OCI-LY3 (cell line): ENCODE measurements around the gene CLIC5.

Experiments
- H2AFZ ChIP-seq: fragments of 200-600, 300-600 bp; shearing (Covaris generic); 2 replicates; pipeline ENCODE4 v1.6.0; 2014; ENCODE audit warnings: antibody characterized with exemption, low read depth, low read length
- H3K27ac ChIP-seq: fragments of 200-600, 300-600 bp; sonication (generic); 2 replicates; pipeline ENCODE4 v1.5.1; 2014; ENCODE audit warnings: mild to moderate bottlenecking, low read length, moderate library complexity, mixed read lengths
- H3K27me3 ChIP-seq: fragments of 200-600, 300-600 bp; sonication (generic); 2 replicates; pipeline ENCODE4 v1.6.1; 2014; ENCODE audit warnings: low read depth, low read length, mixed read lengths
- H3K36me3 ChIP-seq: fragments of 200-600, 300-600 bp; sonication (generic); replicated peaks from 2 replicates; pipeline ENCODE3; 2014; ENCODE audit warnings: low read depth, low read length, mixed read lengths
- H3K4me1 ChIP-seq: fragments of 300-600, 200-600 bp; sonication (generic); 2 replicates; pipeline ENCODE4 v1.6.1; 2014; ENCODE audit warnings: low read length, mixed read lengths
- H3K4me2 ChIP-seq: fragments of 200-600, 300-600 bp; sonication (generic); 2 replicates; pipeline ENCODE4 v1.6.1; 2014; ENCODE audit warnings: low read length, mixed read lengths
- H3K4me3 ChIP-seq: fragments of 300-600, 200-600 bp; sonication (generic); 2 replicates; pipeline ENCODE4 v1.5.1; 2014; ENCODE audit warnings: antibody characterized with exemption, mild to moderate bottlenecking, low read length, moderate library complexity
- H3K79me2 ChIP-seq: fragments of 300-600, 200-600 bp; shearing (Covaris generic); 2 replicates; pipeline ENCODE4 v1.6.1; 2014; ENCODE audit warnings: mild to moderate bottlenecking, low read length, mixed read lengths
- H3K9ac ChIP-seq: fragments of 300-600, 200-600 bp; shearing (Covaris generic); 2 replicates; pipeline ENCODE4 v1.6.0; 2014; ENCODE audit warnings: mild to moderate bottlenecking, low read length, moderate library complexity
- H3K9me3 ChIP-seq: fragments of 200-600, 300-600 bp; shearing (Covaris generic); 2 replicates; pipeline ENCODE4 v1.6.1; 2014; ENCODE audit warnings: low read length, mixed read lengths; ENCODE audit not compliant: insufficient read depth
- H4K20me1 ChIP-seq: fragments of 200-600, 300-600 bp; sonication (generic); 2 replicates; pipeline ENCODE4 v1.6.1; 2016; ENCODE audit warnings: low read length, mixed read lengths; ENCODE audit not compliant: insufficient read depth
- EZH2phosphoT487 ChIP-seq: fragments of 200-600 bp; shearing (Covaris generic); IDR thresholded peaks from 2 replicates; pipeline ENCODE4 v1.6.1; 2018; ENCODE audit warnings: antibody characterized with exemption, mixed run types, low read depth
- TF ChIP-seq, protein P1 (sequence below): fragments of 200-600, 300-600 bp; sonication (generic); IDR thresholded peaks from 2 replicates; pipeline ENCODE4 v1.5.1; 2014; ENCODE audit warnings: antibody characterized with exemption, low read length, low read depth

Gene CLIC5

DNA sequence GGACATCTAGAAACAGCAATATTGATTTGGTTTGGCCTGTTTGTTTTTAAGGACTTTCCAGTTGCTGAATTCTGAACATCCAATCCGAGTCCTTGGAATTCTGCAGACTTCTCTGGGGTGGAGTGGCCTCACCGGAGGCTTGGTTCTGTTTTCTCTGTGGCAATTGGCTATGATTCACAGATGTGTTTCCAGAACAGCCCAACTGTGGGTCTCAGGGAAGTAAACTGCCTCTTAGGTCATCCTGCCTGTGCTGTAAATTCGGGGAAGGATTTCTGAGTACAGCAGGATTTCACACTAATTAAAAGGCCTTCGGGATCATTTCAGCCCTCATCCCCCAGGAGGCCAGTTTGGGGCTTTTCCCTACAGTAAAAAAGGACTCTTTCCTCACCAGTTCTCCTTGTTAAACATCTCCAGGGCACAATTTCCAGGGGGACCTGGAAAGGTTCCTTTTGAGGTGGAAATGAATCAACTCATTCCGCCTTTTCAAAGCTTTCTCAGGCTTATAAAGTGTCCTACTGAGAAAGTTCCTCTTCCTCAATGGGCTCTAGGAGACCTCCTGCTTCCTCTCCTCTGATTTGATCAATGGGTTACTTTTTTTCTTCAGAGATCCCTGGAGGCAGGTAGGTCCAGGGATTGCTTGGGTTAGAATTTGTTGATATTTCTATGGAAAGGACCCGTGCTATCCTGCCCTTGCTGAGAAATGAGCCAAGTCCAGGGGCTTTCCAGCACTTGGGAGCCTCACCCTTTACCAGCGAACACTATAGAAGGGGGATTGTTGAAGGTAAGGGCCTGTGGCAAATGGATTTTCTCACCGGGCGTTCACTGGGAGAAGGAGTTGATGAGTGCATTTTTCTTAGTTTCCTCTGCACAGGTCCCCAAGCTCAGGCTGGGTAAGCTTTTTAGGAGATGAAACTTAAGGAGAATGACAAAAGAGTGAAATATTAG lies 114.6 kb downstream of the CLIC5 start:
- no peaks in the 10 kb centered on the region for H4K20me1 ChIP-seq
- no peak overlapping the region for H3K9ac ChIP-seq
- H3K27ac ChIP-seq = no peak overlapping the region
- no peak overlapping the region for H3K4me3 ChIP-seq
- no peaks in the 10 kb centered on the region for H3K4me1 ChIP-seq
- H3K79me2 ChIP-seq = no peaks in the 10 kb centered on the region
- no peaks in the 10 kb centered on the region for H3K9me3 ChIP-seq
- no peak for TF ChIP-seq EZH2phosphoT487
- TF ChIP-seq, protein P1, sequence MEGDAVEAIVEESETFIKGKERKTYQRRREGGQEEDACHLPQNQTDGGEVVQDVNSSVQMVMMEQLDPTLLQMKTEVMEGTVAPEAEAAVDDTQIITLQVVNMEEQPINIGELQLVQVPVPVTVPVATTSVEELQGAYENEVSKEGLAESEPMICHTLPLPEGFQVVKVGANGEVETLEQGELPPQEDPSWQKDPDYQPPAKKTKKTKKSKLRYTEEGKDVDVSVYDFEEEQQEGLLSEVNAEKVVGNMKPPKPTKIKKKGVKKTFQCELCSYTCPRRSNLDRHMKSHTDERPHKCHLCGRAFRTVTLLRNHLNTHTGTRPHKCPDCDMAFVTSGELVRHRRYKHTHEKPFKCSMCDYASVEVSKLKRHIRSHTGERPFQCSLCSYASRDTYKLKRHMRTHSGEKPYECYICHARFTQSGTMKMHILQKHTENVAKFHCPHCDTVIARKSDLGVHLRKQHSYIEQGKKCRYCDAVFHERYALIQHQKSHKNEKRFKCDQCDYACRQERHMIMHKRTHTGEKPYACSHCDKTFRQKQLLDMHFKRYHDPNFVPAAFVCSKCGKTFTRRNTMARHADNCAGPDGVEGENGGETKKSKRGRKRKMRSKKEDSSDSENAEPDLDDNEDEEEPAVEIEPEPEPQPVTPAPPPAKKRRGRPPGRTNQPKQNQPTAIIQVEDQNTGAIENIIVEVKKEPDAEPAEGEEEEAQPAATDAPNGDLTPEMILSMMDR = no peak
- H2AFZ ChIP-seq = no peak overlapping the region
- H3K36me3 ChIP-seq = no peaks in the 10 kb centered on the region
- no peak overlapping the region for H3K4me2 ChIP-seq
- H3K27me3 ChIP-seq = peaks cover 22% of the 10 kb centered on the region

DNA sequence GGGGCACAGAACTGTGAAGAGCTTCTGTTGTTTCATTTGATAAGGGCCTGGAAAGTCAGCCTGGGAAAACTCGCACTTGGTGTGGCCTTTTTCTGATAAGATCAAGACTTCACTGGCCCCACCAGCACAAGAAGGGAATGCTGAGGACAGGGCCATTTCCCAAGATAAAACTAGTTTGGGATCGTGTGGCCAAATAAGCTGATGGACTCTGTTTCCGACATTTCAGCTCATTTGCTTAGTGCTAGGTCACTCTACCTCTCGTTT lies 116.0 kb downstream of the CLIC5 start:
- Histone ChIP-seq H2AFZ (no peak overlapping the region), H3K9ac (no peak overlapping the region), H3K36me3 (no peaks in the 10 kb centered on the region), H3K4me2 (no peak overlapping the region), H3K4me1 (no peaks in the 10 kb centered on the region), H3K27ac (no peak overlapping the region), H3K79me2 (no peaks in the 10 kb centered on the region), H4K20me1 (no peaks in the 10 kb centered on the region), H3K27me3 (peaks cover 25% of the 10 kb centered on the region), H3K4me3 (no peak overlapping the region), H3K9me3 (no peaks in the 10 kb centered on the region)
- no peak for TF ChIP-seq EZH2phosphoT487
- TF ChIP-seq, protein P1 = no peak

DNA sequence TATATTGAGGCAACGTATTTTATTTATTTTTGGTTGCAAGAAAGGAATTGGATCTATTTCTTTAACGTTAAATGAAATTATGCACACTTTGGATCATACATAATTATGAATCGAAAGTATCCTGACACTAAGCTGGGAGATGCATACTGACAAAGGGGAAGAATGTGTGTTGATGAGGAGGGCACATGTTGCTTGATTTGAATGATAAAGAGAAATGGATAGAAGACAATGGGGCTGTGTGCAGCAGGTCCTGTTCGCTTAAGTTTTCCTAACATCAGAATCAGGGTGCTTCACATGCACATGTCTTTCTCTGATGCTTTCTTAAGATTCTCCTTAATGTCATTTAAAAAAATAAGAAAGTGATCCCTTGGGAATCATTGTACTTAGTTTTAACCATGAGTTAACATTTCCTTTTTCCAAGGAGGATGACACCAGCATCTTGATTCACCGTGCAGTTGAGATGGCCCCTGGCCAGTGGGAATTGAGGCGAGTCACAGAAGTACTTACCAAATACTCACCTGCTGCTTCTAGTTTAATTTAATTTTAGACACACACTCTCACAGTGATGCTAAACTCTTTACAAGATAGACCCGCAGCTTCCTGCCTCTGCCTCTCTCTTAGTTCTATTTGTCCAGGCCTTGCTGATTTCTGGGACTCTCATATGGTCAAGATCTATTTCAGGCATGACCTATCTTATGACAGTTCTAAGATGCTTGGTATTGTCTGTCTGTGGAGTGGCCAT lies 116.5 kb downstream of the CLIC5 start:
- TF ChIP-seq EZH2phosphoT487 = no peak
- TF ChIP-seq, protein P1 = no peak
- H3K9ac ChIP-seq = no peak overlapping the region
- no peak overlapping the region for H2AFZ ChIP-seq
- peaks cover 26% of the 10 kb centered on the region for H3K27me3 ChIP-seq
- no peaks in the 10 kb centered on the region for H3K9me3 ChIP-seq
- no peaks in the 10 kb centered on the region for H3K79me2 ChIP-seq
- no peaks in the 10 kb centered on the region for H4K20me1 ChIP-seq
- H3K27ac ChIP-seq = no peak overlapping the region
- no peak overlapping the region for H3K4me2 ChIP-seq
- H3K4me1 ChIP-seq = no peaks in the 10 kb centered on the region
- no peaks in the 10 kb centered on the region for H3K36me3 ChIP-seq
- H3K4me3 ChIP-seq = no peak overlapping the region

DNA sequence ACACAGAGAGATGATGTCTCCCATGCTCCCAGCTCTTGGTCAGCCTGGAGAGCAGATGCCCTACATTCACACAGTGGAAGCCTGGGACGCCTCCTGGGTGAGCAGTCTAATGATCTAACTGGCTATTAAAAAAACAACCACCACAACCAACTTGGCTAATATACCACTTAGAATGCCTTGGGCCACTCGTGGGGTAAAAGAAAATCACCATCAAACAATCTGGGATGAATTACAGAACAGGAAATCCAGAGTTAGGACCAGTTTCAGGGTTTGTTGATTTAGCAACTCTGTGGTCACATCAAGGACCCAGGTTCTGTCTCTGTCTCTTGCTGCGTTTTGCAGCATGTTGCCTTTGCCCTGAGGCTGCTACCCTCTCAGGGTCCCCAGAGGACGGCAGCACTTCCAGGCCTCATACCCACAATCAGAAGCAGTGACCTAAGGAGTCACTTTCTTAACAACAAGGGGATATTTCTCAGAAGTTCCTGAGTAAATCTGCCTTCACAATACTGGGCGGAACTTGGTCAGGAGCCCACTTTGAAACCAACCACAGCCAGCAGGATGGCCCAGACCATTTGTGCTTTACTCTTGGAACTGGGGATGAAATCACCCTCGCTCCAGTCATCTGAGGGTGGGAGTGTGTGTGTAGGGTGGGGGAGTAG lies 118.7 kb downstream of the CLIC5 start:
- Histone ChIP-seq H3K9ac (no peak overlapping the region), H3K4me2 (no peak overlapping the region), H3K36me3 (no peaks in the 10 kb centered on the region), H2AFZ (no peak overlapping the region), H3K4me1 (no peaks in the 10 kb centered on the region), H3K9me3 (no peaks in the 10 kb centered on the region), H3K4me3 (no peak overlapping the region), H4K20me1 (no peaks in the 10 kb centered on the region), H3K27me3 (peaks cover 32% of the 10 kb centered on the region), H3K79me2 (no peaks in the 10 kb centered on the region), H3K27ac (no peak overlapping the region)
- TF ChIP-seq, protein P1 = no peak
- no peak for TF ChIP-seq EZH2phosphoT487
